ENCODE results near the gene CADPS.

The CADPS gene

DNA sequence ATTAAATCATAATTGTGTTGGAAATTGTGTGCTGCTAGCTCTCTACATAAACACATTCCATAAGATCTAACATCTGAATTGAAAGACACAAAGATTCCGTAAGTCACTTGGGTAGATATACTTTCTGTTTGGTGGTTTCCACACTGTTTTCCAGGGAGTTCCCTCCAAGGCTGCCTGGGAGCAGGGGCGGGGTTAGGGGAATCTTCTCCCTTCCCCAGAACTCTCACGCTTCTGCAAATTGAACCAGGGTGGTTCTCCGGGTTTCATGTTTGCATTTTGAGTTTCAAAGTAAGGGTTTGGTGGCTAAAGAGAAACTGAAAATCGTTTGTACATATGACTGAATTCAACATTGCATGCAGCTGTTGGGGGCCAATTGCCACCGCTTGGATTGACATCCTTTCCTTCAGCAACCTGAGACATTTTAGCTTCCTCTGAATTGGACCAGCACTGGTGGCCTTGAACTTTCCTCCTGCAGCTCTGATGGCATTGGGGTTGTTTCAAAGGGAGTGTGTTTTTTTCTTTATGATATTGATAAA is 309.1 kb downstream of the CADPS start:
- no peak for DNase-seq (ENCODE audit: extremely low read depth in 1 of 2, low read depth in 1 of 2)

DNA sequence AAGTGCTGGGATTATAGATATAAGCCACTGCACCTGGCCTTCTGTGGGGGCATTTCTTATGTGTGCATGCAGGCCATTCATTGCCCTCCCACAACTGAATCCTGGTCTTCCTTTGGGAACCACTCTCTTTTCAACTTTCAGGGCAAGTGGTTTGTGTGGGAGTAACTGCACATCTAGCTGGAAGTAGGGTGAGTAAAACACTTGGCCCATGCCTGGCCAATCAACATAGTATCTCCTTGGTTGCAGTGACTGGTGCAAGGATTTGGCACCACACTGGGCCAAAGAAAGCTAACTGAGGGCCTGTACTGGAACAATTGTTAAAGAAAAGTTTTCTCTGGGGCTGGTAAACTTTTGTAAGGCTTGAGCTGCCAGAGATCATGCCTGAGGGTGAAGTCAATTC is 312.6 kb downstream of the CADPS start:
- DNase-seq (ENCODE audit: extremely low read depth in 1 of 2, low read depth in 1 of 2) = no peak

DNA sequence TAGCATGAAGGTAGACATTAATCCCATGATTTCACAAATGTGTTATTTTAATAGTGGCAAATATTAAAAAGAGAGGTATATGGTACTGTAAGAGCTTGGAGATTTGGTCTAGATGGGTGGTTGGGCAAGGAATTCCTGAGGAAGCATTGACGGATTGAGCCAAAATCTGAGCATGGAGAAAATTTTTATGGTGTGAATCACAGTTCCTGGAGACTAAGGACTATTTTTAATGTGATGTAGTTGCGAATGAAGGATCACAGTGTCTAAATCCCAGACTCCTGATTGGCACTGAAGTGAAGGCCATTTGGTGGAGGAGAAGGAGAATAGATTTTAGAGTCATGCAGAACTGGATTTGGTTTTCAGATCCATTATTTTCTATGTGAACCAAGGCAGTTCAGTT is 313.2 kb downstream of the CADPS start:
- DNase-seq (ENCODE audit: extremely low read depth in 1 of 2, low read depth in 1 of 2) = no peak

DNA sequence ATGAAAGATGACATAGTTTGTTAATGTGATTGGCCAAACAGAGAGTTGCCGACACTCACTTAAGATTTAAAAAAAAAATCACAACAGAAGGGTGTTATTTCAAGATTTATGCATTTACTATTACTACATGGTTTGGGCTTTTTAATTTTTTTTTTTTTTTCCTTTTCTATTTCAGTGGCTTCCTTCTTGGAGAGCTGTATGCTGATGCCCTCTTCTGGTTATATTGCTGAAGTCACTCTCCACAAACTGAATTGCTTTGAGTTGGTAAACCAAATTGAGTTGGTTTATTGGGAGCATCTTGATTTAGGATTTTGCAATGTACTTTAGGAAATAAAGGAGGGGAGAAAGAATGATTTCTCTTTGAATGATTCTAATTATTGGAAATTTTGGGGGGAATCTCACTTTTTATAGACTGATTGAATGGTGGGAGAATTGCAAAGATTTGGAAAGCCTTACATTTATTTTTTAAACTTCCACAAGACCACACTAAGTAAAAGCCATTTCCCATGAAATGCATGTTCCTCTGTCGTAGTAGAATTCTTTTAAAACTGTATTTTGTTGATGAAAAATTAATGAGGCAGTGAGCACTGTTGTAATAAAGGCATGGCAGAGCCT is 315.3 kb downstream of the CADPS start:
- DNase-seq (ENCODE audit: extremely low read depth in 1 of 2, low read depth in 1 of 2) = no peak

DNA sequence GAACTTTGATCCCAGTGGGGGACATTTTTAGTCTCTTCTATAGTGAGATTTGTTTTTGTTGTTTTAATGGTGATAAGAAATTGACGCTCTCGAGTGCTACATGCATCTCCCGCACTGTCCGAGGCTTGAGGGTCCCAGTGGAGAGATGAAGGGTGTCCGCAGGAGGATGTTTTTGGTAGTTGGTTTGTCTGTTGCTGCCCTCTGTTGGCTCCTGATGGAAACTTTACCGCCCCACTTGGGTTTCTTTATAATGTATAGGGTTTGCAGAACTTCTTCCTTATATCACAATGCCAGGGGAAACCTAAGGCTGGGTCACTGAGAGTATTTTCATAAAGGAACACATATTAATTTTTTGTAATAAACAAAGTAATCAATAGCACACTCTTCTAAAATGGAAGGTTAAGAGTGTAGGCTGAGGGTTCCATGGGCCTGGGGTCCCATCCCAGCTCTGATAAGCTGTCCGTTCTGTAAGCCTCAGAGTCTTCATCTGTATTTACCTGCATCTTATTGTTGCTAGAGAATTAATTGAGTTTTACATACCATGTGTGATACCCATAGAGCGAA is 316.6 kb downstream of the CADPS start:
- DNase-seq (ENCODE audit: extremely low read depth in 1 of 2, low read depth in 1 of 2) = no peak

DNA sequence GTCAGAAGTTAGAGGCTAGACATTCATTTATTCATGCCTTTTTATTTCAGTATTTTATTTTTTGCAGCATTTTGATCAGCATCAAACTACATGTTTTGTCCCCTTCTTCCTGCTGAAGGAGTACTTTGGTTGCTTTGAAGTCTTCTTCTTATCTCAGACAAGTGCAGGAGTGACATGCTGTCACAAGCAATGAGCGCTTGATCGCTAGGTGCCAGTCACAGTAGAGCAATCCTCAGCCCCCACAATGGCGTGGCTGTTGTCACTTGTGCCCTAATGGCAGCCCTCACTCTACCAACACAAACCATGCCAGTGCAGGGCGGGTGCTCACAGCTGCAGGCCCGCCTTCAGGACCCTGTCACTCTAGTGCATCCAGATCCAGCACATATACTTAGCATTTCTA is 317.2 kb downstream of the CADPS start:
- no peak for DNase-seq (ENCODE audit: extremely low read depth in 1 of 2, low read depth in 1 of 2)

DNA sequence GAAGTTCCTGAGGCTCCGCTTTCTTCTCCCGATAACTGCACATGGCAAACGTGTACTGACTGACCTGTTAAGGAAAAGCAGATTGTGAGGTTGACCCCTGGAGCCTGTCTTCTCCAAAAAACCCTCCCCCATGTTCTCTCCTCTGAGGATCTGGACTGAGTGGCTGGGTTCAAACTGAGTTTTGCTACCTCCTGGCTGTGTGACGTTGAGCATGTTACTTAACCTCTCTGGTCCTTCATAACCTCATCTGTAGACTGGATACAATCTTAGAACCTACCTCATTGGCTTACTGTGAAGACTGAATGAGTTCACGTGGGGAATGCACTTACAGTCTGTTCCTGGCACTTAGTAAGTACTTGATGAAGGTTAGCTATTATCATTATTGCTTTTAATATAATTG is 317.8 kb downstream of the CADPS start:
- no peak for DNase-seq (ENCODE audit: extremely low read depth in 1 of 2, low read depth in 1 of 2)

DNA sequence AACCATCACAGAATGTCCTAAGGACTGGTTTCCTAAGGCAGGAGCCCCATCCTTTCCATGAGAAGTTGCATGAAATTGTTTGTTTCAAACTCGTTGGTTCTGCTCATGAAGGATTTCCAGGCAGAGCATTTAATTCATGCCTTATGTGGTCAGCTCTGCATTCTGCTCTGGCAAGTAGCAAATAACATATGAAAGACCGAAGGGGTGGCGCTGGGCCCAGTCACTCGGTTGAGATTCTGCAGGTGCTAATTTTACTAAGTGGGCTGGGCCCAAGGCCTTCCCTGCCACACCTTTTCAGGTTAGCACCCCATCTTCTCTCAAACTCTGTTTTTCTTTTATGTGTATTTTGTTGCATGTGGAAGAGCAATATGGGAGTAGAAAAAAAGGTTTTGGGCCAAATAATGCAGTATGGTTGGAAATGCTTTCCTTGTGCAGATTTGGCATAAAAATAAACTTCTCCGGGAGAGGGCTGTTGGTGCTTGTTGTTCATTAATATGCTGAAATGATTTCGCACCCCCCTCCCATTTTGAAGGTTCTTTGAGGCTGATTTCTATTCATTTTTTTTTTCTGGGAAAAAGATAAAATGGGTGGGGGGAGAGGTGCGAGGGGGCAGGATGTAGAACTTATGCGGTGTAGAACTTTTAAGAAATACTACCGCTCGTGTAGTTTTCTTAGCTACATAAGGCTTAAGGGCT is 318.9 kb downstream of the CADPS start:
- no peak for DNase-seq (ENCODE audit: extremely low read depth in 1 of 2, low read depth in 1 of 2)

DNA sequence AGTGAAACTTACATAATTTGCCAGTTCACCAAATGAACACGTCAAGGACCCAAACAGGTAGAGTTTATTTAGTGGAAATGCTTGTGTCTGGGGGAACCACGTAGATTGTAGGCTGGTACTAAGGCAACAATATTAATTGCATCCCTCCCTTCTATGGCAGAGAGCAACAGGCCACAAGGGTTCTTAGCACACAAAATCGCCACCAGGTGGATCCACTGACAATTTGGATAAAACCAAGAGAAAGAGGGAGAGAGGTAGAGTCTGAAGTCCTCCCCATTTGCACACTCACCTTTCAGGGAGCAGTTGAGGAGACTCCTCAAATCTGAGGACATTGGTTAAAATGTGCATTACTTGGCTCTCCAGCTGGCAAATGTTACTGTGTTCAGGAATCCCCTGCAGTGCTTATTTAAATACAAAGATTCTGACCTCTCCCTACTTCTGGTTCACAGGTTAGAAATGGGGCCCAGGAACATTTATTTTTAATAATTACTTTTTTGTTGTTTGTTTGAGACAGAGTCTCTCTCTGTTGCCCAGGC is 320.9 kb downstream of the CADPS start:
- no peak for DNase-seq (ENCODE audit: extremely low read depth in 1 of 2, low read depth in 1 of 2)

DNA sequence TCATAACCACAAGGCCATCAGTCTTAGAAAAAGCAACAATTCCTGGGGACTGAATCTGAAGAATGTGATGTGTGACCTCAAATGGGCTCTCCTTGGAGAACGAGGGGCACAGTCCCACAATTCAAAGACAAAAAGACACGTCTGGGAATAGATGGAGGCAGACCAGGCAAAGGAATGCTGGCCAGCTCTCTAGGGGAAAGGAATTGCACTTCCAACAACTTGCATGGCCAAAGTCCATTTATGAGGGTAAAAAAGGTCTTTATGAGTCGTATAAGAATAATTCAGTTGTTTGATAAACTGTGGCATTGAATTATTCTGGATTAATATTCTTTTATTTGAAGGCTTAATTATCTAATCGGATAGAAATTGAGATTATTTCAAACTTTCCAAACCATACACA is 321.4 kb downstream of the CADPS start:
- DNase-seq (ENCODE audit: extremely low read depth in 1 of 2, low read depth in 1 of 2) = no peak

DNA sequence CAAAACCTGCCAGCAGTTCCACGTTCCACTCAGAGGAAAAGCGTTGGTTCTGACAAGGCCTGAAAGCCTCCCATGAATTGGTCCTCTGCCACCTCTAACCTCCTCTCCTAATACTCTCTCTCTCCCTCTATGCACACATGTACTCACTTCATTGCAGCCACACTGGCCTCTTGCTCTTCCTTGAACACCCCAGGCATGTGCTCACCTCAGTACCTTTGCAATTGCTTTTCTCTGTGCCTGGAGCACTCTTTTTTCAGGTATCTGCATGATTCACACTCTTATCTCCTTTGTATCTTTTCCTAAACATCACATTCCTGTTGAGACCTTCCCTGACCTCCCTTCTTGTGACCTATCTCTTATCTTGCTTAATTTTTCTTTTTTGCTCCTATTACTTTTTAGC is 323.7 kb downstream of the CADPS start:
- DNase-seq (ENCODE audit: extremely low read depth in 1 of 2, low read depth in 1 of 2) = no peak

DNA sequence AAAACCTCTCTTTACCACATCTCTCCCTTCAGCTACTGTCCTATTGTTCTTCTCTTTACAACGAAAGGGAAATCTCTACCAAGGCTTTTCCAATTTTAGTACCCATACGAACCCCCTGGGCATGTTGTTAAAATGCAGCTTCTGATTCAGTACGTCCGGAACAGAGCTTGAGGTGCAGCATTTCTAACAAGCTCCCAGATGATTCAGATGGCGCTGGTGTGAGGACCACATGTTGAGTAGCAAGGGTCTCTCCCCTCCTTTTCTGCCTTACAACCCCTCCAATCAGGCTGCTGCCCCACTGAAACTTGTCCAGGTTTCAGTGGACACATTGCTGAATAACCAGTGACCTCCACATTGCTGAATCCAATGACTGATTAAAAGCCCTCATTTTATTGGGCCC is 324.8 kb downstream of the CADPS start:
- DNase-seq (ENCODE audit: extremely low read depth in 1 of 2, low read depth in 1 of 2) = no peak

DNA sequence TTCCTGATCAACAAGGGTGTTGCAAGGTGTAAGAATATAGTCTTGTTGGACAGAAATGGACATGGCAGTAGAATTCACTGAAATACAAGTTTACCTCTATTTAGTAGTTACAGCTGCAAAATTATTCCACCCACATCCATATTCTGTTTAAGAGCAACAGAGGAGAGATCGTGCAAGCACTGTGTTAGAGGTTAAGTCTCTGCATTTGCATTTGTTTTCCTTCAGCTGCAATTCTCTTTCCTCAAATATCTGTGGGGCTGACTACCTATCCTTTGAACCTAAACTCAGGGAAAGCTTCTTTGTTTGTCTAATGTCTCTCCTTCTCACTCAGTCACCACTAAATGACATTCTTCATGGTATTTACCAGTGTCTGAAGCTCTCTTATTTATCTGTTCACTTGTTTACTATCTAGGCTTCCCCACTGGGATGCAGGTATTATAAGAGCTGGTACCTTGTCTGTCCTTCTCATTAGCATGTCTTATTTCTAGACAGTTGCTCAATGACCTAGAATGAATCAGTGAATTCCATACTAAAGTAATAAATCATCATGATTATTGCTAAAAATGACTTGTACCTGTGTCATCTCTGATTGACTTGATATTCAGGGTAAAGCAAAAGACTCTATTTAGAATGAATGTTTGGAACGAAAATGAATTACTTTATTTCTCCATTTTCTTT is 326.5 kb downstream of the CADPS start:
- no peak for DNase-seq (ENCODE audit: extremely low read depth in 1 of 2, low read depth in 1 of 2)

DNA sequence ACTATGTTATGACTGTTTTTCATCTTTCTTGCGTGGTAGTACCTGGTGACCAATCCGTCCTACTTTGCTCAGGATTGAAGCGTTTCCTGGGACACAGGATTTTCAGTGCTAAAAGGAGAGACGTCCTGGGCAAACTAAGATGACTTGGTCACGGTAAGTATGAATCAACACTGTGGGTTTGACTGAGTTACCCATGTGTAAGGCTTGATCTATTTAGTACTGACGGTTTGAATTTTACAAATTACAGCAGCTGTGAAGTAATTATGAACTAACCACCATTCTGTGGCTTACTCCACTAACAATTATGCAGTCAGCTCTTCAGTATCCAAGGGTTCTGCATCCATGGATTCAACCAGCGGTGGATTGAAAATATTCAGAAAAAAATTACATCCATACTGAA is 328.9 kb downstream of the CADPS start:
- DNase-seq (ENCODE audit: extremely low read depth in 1 of 2, low read depth in 1 of 2) = no peak

DNA sequence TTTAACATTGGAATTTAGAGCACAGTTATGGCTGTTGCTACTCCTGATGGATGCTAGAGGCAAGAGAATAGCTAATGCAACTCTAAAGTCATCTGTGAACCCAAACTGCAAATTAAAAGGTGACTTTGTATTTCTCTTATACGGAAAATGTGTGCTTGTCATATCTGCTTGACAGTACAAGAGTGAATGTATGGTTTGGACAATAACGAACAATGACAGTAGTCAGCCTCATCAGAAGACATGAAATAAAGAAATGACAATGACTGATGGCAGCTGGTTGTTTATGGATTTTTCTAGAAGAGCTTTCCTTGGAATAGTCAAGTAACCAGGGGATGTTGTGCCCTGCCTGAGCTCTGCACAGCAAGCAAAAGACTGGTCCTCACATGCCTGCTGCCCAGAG is 333.0 kb downstream of the CADPS start:
- DNase-seq (ENCODE audit: extremely low read depth in 1 of 2, low read depth in 1 of 2) = no peak

DNA sequence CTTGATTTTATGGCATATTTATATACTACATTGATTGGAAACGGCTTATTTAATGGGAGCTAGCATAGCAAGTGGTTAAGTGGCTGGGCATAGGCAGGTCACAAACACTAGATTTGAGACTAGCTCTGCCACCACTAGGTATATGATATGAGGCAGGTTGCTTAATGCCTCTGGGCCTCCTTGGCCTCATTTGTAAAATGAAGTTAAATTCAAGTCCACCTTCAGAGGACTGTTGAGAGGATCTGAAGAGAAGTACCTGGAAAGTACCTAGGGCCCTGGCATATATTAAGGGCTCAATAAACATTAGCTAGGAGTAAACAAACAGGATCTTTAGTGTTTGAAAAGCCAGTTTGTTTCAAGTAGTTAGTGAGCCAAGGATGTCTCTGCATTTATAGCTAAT is 335.5 kb downstream of the CADPS start:
- DNase-seq (ENCODE audit: extremely low read depth in 1 of 2, low read depth in 1 of 2) = no peak

DNA sequence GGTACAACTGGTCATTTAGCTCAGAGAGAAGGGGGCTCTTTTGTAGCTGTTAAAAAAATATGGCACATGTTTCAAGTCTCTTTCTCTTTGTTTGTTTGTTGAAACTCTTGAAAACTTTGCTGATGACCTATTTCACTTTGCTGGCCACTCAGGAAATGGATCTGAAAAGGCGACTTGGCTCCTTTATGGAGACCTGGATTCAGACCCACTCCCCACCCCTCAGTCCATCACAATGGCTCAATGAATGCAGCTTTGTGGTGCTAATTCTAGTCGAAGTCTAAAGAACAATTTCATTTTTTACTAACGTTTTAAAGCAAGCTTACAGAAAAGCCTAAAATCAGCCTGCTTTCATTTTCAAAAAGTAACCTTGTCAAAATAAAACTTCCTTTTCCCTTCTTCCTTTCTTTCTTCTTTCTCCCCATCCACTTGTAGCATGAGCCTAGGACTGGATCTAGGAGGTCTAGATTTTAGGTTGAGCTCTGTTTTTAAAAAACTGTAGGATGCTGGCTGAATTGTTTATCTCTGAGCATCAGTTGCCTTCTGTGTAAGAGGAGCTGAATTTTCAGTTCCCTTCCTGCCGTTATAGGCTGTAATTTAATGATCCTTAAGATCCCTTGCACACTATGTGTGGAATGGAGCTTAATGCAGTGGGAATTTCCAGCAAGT is 336.4 kb downstream of the CADPS start:
- DNase-seq (ENCODE audit: extremely low read depth in 1 of 2, low read depth in 1 of 2) = no peak

DNA sequence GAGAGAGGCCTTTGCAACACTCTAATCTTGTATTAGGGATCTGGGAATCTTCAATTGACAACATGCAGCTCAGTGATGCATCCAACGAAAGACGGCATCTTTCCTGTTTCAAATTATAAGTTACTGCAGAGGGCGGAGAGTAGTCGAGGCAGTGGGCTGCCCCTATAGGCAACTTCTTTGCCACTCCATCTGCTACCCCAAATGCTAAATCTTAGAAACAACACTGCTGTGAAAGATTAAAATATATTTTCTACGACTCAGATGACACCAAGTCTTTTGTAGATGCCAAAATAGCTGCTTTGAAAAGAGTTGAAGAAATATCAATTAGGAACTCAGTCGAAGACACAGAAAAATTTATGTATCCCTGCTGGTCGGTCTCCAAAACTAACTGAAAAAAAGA is 340.9 kb downstream of the CADPS start:
- no peak for DNase-seq (ENCODE audit: extremely low read depth in 1 of 2, low read depth in 1 of 2)

DNA sequence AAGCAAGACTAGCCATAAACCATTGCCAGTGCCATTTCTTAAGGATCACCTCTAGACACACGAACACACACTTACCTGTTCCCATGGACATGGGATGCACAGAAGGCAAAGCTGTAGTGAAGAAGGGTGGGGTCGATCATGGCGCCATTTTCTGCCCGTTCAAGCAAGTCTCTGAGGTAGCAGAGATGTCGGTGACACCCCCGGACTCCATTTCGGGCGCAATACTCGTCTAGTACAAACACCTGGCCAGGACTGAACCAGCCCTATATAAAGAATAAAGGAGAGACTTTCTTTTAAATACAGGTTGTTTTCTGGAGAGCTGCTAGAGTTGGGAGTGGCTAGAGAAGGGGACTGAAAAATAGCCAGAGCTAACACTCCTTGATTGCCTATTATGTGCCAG is 342.4 kb downstream of the CADPS start:
- DNase-seq (ENCODE audit: extremely low read depth in 1 of 2, low read depth in 1 of 2) = no peak

DNA sequence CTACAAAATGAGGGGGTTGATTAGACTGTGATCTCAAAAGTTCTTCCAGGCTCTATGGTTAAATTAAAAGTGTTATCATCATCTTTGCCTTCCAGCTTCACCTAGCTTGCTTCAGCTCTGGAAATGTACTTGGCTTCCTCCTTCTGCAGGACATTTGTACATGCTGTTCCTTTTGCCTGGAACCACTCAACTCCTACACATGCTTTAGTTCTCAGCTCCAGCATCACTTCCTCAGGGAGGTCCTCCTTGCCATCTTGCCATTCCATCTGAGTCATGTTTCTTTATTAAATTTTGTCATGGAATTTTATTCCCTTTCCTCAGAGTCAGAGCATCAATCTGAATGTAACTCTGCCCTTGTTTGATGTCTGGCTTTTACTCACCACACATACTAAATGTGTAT is 343.2 kb downstream of the CADPS start:
- DNase-seq (ENCODE audit: extremely low read depth in 1 of 2, low read depth in 1 of 2) = no peak

DNA sequence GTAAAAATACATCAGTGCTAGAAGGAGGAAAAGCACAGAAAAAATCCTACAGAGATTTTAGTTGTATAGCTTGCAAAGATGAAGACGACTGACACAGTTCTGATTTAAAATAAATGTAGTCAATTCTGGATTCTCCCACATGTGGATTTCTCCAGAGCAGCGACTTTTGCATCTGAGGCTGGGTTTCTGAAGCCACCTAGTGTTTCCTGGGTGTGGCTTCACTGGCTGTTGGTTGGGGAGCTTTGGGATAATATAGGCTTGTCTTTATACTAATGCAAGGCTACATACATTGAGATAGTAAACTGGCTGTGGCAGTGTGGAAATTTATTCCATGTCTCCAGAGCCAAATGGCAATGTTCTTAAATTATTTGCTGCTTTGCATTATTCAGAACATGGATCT is 343.7 kb downstream of the CADPS start:
- DNase-seq (ENCODE audit: extremely low read depth in 1 of 2, low read depth in 1 of 2) = no peak

Measured in stimulated activated CD8-positive, alpha-beta memory T cell treated with anti-CD3 and anti-CD28 coated beads, Interleukin-7, amount 100 ng/mL, for 48 hours (primary cell).